Keratinocyte (primary cell): ENCODE data around the gene LHFPL3. TPM values are rescaled to one million over a fixed set of nuclear protein-coding genes. Genes with fewer than 3 reads are reported as not detected.

Experiments used
- DNase-seq: peaks from one replicate; pipeline ENCODE4 v3.0.0-alpha.2; 2011; ENCODE audit warnings: low read depth, missing footprints, low spot score
- FAIRE-seq: peaks from 2 replicates; lab custom pipeline; 2011; peaks lifted over from hg19 to GRCh38; lab: Jason Lieb, UNC
- H2AFZ ChIP-seq: 2 replicates; pipeline ENCODE4 v1.6.0; 2012; ENCODE audit warnings: low read length, control low read depth, inconsistent platforms; ENCODE audit not compliant: control insufficient read depth
- H3K27ac ChIP-seq: 2 replicates; pipeline ENCODE4 v1.5.1; 2011; ENCODE audit warnings: low read length; ENCODE audit not compliant: control insufficient read depth, insufficient read depth
- H3K27me3 ChIP-seq: 3 replicates; pipeline ENCODE4 v1.6.0; 2011; ENCODE audit warnings: low read length; ENCODE audit not compliant: control insufficient read depth, insufficient read depth; ENCODE audit errors: extremely low read depth
- H3K36me3 ChIP-seq, 2 experiments: 2 replicates in 1 of 2; 3 replicates in 1 of 2; pipeline ENCODE4 v1.5.1; 2011; ENCODE audit warnings: low read length in 2 of 2, mild to moderate bottlenecking in 1 of 2; ENCODE audit not compliant: control insufficient read depth in 2 of 2, insufficient read depth in 2 of 2; ENCODE audit errors: extremely low read depth in 1 of 2
- H3K4me1 ChIP-seq: 3 replicates; pipeline ENCODE4 v1.5.1; 2011; ENCODE audit warnings: low read length; ENCODE audit not compliant: control insufficient read depth, insufficient read depth; ENCODE audit errors: extremely low read depth
- H3K4me2 ChIP-seq: 3 replicates; pipeline ENCODE4 v1.6.0; 2011; ENCODE audit warnings: low read depth, low read length; ENCODE audit not compliant: control insufficient read depth, insufficient read depth; ENCODE audit errors: extremely low read depth
- H3K4me3 ChIP-seq, 3 experiments: fragments of 200-600 bp in 1 of 3; sonication (generic) in 1 of 3; 2 replicates in 2 of 3; 3 replicates in 1 of 3; pipeline ENCODE4 v1.5.1; 2011 to 2016; ENCODE audit warnings: low read length in 3 of 3, mild to moderate bottlenecking in 3 of 3, control low read depth in 2 of 3, inconsistent platforms in 1 of 3, low read depth in 1 of 3, mixed read lengths in 1 of 3, mixed run types in 1 of 3, moderate library complexity in 1 of 3; ENCODE audit not compliant: control insufficient read depth in 2 of 3, insufficient read depth in 2 of 3; ENCODE audit errors: extremely low read depth in 1 of 3
- H3K79me2 ChIP-seq: 2 replicates; pipeline ENCODE4 v1.6.0; 2012; ENCODE audit warnings: low read length; ENCODE audit not compliant: control insufficient read depth, insufficient read depth
- H3K9ac ChIP-seq: 3 replicates; pipeline ENCODE4 v1.6.0; 2011; ENCODE audit warnings: low read length; ENCODE audit not compliant: control insufficient read depth, insufficient read depth; ENCODE audit errors: extremely low read depth
- H3K9me1 ChIP-seq: 3 replicates; pipeline ENCODE4 v1.6.0; 2011; ENCODE audit warnings: low read length; ENCODE audit not compliant: control insufficient read depth, insufficient read depth; ENCODE audit errors: extremely low read depth
- H3K9me3 ChIP-seq: 2 replicates; pipeline ENCODE4 v1.5.1; 2012; ENCODE audit warnings: low read depth, low read length; ENCODE audit not compliant: control insufficient read depth
- H4K20me1 ChIP-seq: 3 replicates; pipeline ENCODE4 v1.6.0; 2011; ENCODE audit warnings: low read length; ENCODE audit not compliant: control insufficient read depth, insufficient read depth; ENCODE audit errors: extremely low read depth
- CTCF ChIP-seq, 3 experiments: IDR thresholded peaks in 1 of 3; conservative IDR thresholded peaks in 1 of 3; optimal IDR thresholded peaks in 1 of 3; 2 replicates in 2 of 3; 3 replicates in 1 of 3; pipeline versions ENCODE3 to v1.5.1; 2011; ENCODE audit warnings: low read length in 3 of 3, mild to moderate bottlenecking in 3 of 3, moderate library complexity in 2 of 3, control low read depth in 1 of 3, inconsistent platforms in 1 of 3; ENCODE audit not compliant: insufficient read depth in 2 of 3; ENCODE audit errors: extremely low read depth in 1 of 3
- EZH2 ChIP-seq: IDR thresholded peaks from one replicate; pipeline ENCODE4 v1.6.1; 2012; ENCODE audit warnings: inconsistent platforms, mild to moderate bottlenecking, low read length, moderate library complexity
- dilution Hi-C: fragments of 300-500 bp; cut with MboI; formaldehyde crosslinking; loops from one replicate; pipeline ENCODE4 v1.7.0; 2020; ENCODE audit warnings: low sequenced_read_pairs; ENCODE audit not compliant: extremely low pct_ligation_motif_present
- polyA plus RNA-seq, 5 experiments: library from polyadenylated mRNA; depleted of rRNA in 3 of 5; stranded (reverse) in 3 of 5; stranded (forward) in 1 of 5; unstranded in 1 of 5; fragments of >200 nt; gene quantifications; 1 replicate in 1 of 5; 2 replicates in 3 of 5; 3 replicates in 1 of 5; pipeline versions ENCODE4 v1.2.1 to v1.2.3, GENCODE V29; 2011 to 2012; ENCODE audit warnings: missing spikeins in 2 of 5, low read depth in 1 of 5, low replicate concordance in 1 of 5

Gene LHFPL3
- polyA plus RNA-seq, 1 donor (not counting 4 experiments of a cell fraction or from before 2014, with no cell fraction given) = not detected

GRCh38 chr7:104836976-104837375 is 508.6 kb downstream of the LHFPL3 start:
- H3K27ac ChIP-seq = no peak overlapping the region
- no peaks in the 10 kb centered on the region for H3K4me1 ChIP-seq
- DNase-seq (no peak), FAIRE-seq (no peak)
- no peak overlapping the region for H3K4me3 ChIP-seq
- no peak overlapping the region for H3K9ac ChIP-seq
- H3K4me2 ChIP-seq = no peak overlapping the region
- no peaks in the 10 kb centered on the region for H3K36me3 ChIP-seq
- no peaks in the 10 kb centered on the region for H3K9me1 ChIP-seq
- TF ChIP-seq CTCF (optimal IDR thresholded peaks at IDR 0.05 in 1 of 3, IDR thresholded peaks at IDR 0.05 in 1 of 3, conservative IDR thresholded peaks at IDR 0.05 in 1 of 3; ENCODE audit: extremely low read depth in 1 of 3, insufficient read depth in 2 of 3, low read length in 3 of 3) = no peak
- TF ChIP-seq EZH2 = no peak
- H3K9me3 ChIP-seq = no peaks in the 10 kb centered on the region
- no peaks in the 10 kb centered on the region for H3K79me2 ChIP-seq
- no peak overlapping the region for H2AFZ ChIP-seq
- H3K27me3 ChIP-seq = no peaks in the 10 kb centered on the region
- dilution Hi-C loops = no loop called here
- no peaks in the 10 kb centered on the region for H4K20me1 ChIP-seq

GRCh38 chr7:104838537-104839299 is 510.3 kb downstream of the LHFPL3 start:
- H3K36me3 ChIP-seq = no peaks in the 10 kb centered on the region
- no peaks in the 10 kb centered on the region for H3K4me1 ChIP-seq
- no peak for TF ChIP-seq CTCF (optimal IDR thresholded peaks at IDR 0.05 in 1 of 3, IDR thresholded peaks at IDR 0.05 in 1 of 3, conservative IDR thresholded peaks at IDR 0.05 in 1 of 3; ENCODE audit: extremely low read depth in 1 of 3, insufficient read depth in 2 of 3, low read length in 3 of 3)
- no peak for TF ChIP-seq EZH2
- dilution Hi-C loops = no loop called here
- H2AFZ ChIP-seq = no peak overlapping the region
- FAIRE-seq (no peak), DNase-seq (no peak)
- H3K9me3 ChIP-seq = no peaks in the 10 kb centered on the region
- H3K9me1 ChIP-seq = no peaks in the 10 kb centered on the region
- H3K9ac ChIP-seq = no peak overlapping the region
- H3K4me2 ChIP-seq = no peak overlapping the region
- no peaks in the 10 kb centered on the region for H3K27me3 ChIP-seq
- no peak overlapping the region for H3K27ac ChIP-seq
- H4K20me1 ChIP-seq = no peaks in the 10 kb centered on the region
- H3K79me2 ChIP-seq = no peaks in the 10 kb centered on the region
- H3K4me3 ChIP-seq = no peak overlapping the region
